SKM-1 treated with dmso at 0.1 percent for 144 hours (cell line): ENCODE measurements around the gene GLI3.
A peak's percentile ranks its signal among the peaks of the same experiment; 100 is the strongest.
"Not testable (repeated sequence)": the region's sequence is repeated elsewhere in the genome, so short reads cannot be mapped to it uniquely, and the experiment has no call there.

Experiments
- DNase-seq: peaks from one replicate; lab custom pipeline; 2025; ENCODE audit not compliant: unreplicated experiment; lab: John Stamatoyannopoulos, UW

The GLI3 gene

GRCh38 chr7:42212541-42213090 is 24.4 kb downstream of the GLI3 start:
- no peak for DNase-seq

GRCh38 chr7:42211938-42212337 is 25.1 kb downstream of the GLI3 start:
- no peak for DNase-seq

GRCh38 chr7:42210779-42211178 is 26.2 kb downstream of the GLI3 start:
- no peak for DNase-seq

DNA sequence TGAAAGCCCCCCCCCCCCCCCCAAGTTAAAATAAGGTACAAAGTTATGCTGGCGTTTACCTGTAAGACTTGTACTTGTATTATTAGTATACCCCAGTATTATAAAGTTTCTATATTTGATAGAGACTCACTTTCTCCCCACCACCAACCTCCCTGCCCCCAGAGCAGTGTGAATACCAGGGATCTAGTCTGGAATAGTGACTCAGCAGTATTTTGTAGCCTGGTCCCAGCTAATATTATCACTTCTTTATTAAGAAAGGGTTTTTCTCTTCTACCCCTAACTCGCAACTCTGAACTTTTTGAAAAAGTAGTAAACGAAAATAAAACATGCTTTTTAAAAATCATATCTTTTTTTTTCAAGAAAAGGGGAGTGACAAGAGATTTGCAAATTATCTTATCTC is 26.7 kb downstream of the GLI3 start:
- no peak for DNase-seq

DNA sequence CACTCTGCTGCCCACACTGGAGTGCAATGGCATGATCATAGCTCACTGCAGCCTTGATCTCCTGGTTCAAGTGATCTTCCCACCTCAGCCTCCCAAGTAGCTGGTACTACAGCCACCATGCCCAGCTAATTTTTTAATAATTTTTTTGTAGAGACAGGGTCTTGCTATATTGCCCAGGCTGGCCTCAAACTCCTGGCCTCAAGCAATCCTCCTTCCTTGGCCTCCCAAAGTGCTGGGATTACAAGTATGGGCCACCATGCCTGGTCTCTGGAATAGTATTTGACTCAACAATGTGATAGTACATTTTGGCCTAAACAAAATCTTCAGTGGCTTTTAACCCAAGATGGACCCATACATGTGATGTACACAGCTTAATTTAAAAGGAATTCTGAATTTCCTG is 27.9 kb downstream of the GLI3 start:
- DNase-seq = not testable (repeated sequence)

- DNase-seq = no peak
These were observed 28.4 kb downstream of the GLI3 start for GRCh38 chr7:42208572-42208971.

DNA sequence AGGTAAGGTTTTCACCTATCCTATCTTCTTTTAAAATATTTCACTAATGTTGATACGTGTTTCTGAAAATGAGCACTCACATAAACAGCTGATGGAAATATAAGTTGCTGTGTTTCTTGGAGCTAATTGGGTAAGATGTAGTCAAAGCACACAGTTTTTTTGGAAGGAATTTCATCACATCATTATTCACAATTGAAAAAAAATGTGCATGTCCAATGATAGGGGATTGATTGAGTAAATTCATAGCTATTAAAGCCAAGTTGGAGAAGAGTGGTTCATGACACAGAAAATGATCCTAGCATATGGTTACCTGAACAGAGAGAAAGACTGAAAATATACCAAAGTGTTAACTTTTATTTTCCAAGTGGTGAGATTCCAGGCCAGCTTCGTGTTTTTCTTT is 29.6 kb downstream of the GLI3 start:
- DNase-seq = no peak

- no peak for DNase-seq
These were observed 33.7 kb downstream of the GLI3 start for GRCh38 chr7:42203336-42203735.

- DNase-seq = no peak
These were observed 34.4 kb downstream of the GLI3 start for GRCh38 chr7:42202601-42203000.

- DNase-seq = no peak
These were observed 37.9 kb downstream of the GLI3 start for GRCh38 chr7:42198974-42199668.

GRCh38 chr7:42198296-42198695 is 38.7 kb downstream of the GLI3 start:
- DNase-seq = no peak

DNA sequence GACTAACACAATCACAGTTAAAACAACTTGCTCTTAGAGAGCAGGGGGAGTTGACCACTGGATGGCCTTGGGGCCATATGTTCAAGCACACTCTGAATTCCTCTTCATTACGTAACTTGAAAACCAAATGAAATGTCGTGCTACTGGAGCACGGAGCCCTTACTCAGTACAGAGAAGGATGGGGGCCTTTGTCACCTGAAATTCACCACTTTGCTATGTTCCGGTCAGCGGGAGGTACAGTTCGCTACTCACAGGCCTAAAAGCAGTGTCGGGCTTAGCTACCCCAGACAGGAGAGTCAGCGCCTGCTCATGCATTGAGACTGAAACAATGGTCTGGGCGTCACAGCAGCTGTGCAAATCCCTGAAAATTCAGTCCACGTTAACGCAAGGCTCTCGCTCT is 39.6 kb downstream of the GLI3 start:
- no peak for DNase-seq

DNA sequence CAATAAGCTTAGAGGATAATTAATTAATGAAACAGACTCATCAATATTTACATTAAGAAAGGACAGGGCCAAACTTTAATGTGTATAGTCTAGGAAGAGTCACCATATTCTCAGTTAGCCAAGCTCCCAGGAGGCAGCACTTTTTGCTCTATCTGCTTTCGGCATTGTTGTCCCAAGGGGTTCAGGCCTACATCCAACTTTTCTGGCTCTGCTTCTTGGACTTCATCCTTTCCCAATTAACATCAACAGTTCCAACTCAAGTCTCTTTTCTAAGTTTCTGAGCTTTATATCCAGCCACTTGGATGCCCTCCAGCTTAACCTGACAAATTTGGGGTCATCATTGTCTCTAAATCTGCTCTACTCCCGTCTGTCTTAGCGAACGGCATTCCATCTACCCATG is 42.8 kb downstream of the GLI3 start:
- no peak for DNase-seq

DNA sequence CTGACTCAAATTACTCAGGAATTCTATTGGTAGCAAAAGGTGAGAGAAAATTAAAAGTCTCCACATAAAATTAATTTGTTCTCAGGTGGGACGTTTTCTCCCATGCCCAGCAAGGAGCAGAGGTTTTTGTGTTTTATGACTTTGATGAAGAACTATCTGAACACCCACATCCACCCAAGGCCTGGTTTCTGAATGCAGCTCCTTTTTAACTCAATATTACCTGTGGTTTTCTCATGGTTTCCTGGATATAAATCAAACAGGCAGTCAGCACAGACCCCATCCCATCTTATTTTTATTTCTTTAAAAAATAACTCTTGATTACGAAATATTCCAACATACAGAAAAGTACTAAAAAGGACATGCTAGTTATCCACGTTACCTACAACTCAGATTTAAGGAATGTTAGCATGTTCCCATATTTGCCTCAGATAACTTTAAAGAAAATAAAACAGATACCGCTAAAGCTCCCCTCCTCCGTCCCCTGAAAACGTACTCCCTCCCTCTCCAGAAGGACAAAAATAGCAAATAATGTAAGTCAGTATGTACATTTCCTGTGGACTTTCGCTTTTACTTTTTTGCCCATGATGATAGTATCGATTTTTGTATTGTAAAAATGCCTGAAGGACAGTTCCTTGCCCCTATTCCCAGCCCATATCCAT is 43.4 kb downstream of the GLI3 start:
- no peak for DNase-seq

DNA sequence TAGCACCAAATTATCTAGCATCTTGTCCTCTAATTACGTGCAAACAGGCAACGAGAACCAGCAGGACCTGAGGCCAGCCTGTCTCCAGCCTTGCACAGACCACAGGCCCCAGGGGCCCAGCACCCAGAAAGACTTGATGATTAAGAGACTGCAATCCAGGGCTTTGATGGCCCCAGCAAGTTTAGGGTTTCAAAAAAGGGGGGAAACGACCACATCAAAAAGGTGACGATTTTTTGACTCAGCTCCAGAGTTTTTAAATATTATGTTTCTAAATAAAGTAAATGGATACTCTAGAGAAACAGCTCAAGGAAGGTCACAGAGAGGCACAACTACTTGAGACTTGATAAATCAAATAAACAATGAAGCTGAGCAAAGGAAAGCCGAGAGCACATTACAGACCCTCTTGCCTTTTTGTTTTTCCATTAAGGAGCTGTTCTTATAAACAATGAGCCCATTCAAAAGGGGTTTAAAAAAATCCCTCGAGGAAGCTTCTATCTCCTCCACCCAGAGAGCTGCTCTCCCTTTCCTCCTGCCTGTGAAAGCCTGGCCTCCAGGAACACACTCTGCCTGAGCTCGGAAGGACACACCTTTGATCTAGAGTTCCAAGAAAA is 44.1 kb downstream of the GLI3 start:
- no peak for DNase-seq

DNA sequence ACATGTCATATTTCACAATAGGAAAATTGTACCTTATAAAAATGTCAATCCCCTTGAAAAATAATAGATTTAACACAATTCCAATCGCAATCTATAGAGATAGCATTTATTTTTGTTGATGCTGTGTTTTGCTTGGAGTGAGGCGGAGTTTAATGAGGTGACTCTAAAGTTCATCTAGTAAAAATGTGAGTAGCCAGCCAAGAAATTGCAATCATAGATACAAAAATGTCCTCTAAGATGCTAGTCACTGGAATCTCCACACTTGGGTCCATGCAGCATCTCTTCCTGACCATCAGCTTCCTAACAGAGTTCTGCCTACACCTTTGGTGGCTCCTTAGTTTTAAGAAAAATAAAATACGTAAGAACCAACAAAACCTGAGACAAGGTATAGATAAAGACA is 44.9 kb downstream of the GLI3 start:
- no peak for DNase-seq

- DNase-seq = no peak
These were observed 47.5 kb downstream of the GLI3 start for GRCh38 chr7:42189535-42189934.

GRCh38 chr7:42186151-42186550 is 50.9 kb downstream of the GLI3 start:
- DNase-seq = peak; percentile 0

DNA sequence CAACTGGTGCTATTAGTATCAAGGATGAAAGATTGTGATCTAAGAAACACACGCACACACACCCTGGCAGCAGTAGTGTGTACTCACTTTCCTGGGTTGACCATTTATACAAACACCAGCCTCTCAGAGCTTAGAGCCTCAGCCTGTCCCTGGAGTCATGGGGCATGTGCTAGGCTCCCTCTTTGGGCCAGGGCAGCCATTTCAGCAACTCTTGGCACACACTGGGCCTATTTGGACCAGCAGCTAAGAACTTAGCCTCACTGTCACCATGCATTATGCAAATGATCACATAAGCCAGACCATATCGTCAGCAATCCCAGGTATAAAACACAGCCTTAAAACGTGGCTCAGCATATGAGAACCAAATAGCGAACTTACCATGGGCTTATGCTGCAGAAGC is 51.3 kb downstream of the GLI3 start:
- no peak for DNase-seq

GRCh38 chr7:42183547-42183946 is 53.5 kb downstream of the GLI3 start:
- no peak for DNase-seq

- DNase-seq = no peak
These were observed 55.4 kb downstream of the GLI3 start for GRCh38 chr7:42181566-42181965.

DNA sequence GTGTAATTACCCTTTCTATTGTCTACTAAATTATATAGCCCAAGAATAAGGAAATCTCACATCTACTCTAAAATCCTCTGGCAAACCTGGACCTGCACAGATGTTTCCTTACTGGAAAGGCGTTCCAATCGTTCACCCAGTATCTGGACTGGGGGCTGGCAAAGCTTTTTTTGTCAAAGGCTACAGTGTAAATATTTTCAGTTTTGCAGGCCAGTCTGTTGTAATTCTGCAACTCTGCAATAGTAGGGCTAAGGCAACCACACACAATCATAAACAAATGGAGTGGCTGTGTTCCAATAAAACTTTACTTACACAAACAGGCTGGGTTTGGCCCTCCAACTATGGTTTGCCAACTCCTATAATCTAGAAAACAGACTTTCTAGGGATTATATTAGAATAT is 56.2 kb downstream of the GLI3 start:
- DNase-seq = no peak
